ENCODE measurements around the gene CIDEC.

GRCh38 chr3:9831253-9831652 is 48.8 kb downstream of the CIDEC start:
- TF ChIP-seq CTCF (IDR thresholded peaks at IDR 0.05) (no peak), POLR2A (IDR thresholded peaks at IDR 0.05) (no peak)
